Measurements from ENCODE around the gene CRYBB3.

Gene CRYBB3

DNA sequence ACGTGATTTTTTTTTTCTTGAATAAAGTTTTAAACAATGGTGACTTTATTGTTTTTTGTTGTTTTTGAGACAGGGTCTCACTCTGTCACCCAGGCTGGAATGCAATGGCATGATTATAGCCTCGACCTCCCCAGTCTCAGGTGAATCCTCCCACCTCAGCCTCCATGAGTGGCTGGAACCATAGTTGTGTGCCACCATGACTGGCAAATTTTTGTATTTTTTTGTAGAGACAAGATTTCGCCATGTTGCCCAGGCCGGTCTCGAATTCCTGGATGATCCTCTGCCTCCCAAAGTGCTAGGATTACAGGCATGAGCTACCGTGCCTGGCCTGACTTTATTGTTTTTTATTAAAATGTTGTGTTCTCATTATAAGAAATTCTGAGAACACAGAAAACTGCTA, 12.2 kb upstream of the CRYBB3 start:
- in situ Hi-C loops (cut with HindIII; ENCODE audit: low pct_ligation_motif_present, low sequenced_read_pairs) = no loop called here
- Histone ChIP-seq H3K27ac (no peak overlapping the region), H3K4me3 (ENCODE audit: low read depth, low read length) (no peak overlapping the region), H3K36me3 (replicated peaks) (no peaks in the 10 kb centered on the region), H3K27me3 (replicated peaks) (no peaks in the 10 kb centered on the region)
- TF ChIP-seq, protein P1, sequence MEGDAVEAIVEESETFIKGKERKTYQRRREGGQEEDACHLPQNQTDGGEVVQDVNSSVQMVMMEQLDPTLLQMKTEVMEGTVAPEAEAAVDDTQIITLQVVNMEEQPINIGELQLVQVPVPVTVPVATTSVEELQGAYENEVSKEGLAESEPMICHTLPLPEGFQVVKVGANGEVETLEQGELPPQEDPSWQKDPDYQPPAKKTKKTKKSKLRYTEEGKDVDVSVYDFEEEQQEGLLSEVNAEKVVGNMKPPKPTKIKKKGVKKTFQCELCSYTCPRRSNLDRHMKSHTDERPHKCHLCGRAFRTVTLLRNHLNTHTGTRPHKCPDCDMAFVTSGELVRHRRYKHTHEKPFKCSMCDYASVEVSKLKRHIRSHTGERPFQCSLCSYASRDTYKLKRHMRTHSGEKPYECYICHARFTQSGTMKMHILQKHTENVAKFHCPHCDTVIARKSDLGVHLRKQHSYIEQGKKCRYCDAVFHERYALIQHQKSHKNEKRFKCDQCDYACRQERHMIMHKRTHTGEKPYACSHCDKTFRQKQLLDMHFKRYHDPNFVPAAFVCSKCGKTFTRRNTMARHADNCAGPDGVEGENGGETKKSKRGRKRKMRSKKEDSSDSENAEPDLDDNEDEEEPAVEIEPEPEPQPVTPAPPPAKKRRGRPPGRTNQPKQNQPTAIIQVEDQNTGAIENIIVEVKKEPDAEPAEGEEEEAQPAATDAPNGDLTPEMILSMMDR (IDR thresholded peaks at IDR 0.05; ENCODE audit: low read depth, low read length, missing control alignments) = no peak
- DNase-seq = no peak

DNA sequence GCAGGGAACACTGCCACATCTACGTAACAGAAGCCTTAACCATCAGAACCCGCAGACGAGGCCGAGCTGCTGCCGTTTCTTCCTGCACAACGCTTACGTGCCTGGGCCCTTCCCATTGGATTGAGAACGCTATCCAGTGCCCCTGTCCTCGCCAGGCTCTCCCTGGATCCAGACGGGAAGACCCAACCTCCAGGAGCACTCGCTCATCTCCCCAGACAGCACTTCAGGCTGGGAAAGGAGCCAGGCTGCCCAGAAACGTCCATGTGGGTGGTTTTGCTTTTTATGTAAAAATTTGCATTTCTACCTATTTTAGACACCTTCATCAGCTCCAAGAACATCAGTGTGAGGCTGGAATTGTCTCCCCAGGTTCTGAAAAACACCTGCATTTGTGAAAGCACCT, 7.3 kb upstream of the CRYBB3 start:
- DNase-seq = no peak
- TF ChIP-seq, protein P1 (IDR thresholded peaks at IDR 0.05; ENCODE audit: low read depth, low read length, missing control alignments) = no peak
- no peak overlapping the region for H3K27ac ChIP-seq
- H3K27me3 ChIP-seq (replicated peaks) = no peaks in the 10 kb centered on the region
- in situ Hi-C loops (cut with HindIII; ENCODE audit: low pct_ligation_motif_present, low sequenced_read_pairs) = no loop called here
- H3K4me3 ChIP-seq (ENCODE audit: low read depth, low read length) = no peak overlapping the region
- no peaks in the 10 kb centered on the region for H3K36me3 ChIP-seq (replicated peaks)

DNA sequence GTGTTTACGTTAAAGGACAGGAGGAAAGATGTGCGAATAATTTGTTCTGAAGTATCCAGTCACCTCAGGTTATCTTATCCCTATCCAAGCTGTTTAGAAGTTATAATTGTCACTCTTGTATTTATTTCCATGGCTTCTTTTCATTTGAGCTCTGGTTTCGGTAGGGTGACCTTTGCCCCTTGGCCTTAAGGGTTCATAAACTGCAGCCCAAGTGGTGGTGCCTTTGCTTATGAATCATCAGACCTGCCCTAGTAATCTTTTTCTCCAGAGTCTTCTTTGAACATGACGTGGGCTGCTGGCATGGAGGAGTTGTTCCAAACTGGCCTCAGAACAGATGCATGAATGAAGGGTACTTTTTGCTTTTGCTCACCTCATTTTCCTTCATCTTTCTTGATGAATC, 6.5 kb upstream of the CRYBB3 start:
- Histone ChIP-seq H3K27ac (no peak overlapping the region), H3K4me3 (ENCODE audit: low read depth, low read length) (no peak overlapping the region), H3K36me3 (replicated peaks) (no peaks in the 10 kb centered on the region), H3K27me3 (replicated peaks) (no peaks in the 10 kb centered on the region)
- TF ChIP-seq, protein P1 (IDR thresholded peaks at IDR 0.05; ENCODE audit: low read depth, low read length, missing control alignments) = no peak
- no peak for DNase-seq
- in situ Hi-C loops (cut with HindIII; ENCODE audit: low pct_ligation_motif_present, low sequenced_read_pairs) = no loop called here

DNA sequence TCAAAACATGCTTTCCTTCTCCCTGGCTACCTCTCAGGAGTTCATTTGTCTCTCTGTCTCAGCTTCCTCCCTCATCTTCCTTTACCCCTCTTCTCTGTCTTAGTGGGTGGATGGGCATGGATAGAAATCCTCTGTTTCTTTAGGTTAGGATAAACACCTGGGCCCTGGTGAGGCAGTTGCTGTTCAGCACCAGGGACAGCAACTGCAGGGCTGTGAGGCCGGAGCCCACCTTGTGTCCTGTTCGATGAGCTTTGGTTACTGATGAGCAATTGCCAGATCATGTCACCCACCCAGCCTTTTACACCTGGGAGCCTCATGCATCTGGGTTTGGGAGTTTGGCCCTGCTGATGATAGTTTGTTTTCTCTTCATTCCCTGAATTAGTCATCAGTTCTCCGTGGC, 6.1 kb upstream of the CRYBB3 start:
- in situ Hi-C loops (cut with HindIII; ENCODE audit: low pct_ligation_motif_present, low sequenced_read_pairs) = no loop called here
- no peaks in the 10 kb centered on the region for H3K27me3 ChIP-seq (replicated peaks)
- TF ChIP-seq, protein P1 (IDR thresholded peaks at IDR 0.05; ENCODE audit: low read depth, low read length, missing control alignments) = no peak
- no peaks in the 10 kb centered on the region for H3K36me3 ChIP-seq (replicated peaks)
- H3K27ac ChIP-seq = no peak overlapping the region
- DNase-seq = no peak
- no peak overlapping the region for H3K4me3 ChIP-seq (ENCODE audit: low read depth, low read length)

DNA sequence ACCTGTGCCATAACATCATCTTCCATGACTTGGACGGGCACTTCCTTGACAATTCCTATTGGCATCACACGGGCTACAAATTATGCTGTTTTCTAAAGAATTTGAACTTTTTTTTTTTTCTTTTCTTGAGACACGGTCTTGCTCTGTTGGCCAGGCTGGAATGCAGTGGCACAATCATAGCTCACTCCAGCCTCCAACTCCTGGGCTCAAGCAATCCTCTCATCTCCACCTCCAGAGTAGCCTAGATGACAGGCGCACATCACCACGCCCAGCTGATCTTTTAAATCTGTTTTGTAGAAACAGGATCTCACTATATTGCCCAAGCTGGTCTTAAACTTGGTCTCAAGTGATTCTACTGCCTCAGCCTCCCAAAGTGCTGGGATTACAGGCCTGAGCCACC, 3.3 kb upstream of the CRYBB3 start:
- no peaks in the 10 kb centered on the region for H3K36me3 ChIP-seq (replicated peaks)
- H3K27me3 ChIP-seq (replicated peaks) = no peaks in the 10 kb centered on the region
- in situ Hi-C loops (cut with HindIII; ENCODE audit: low pct_ligation_motif_present, low sequenced_read_pairs) = no loop called here
- no peak overlapping the region for H3K4me3 ChIP-seq (ENCODE audit: low read depth, low read length)
- no peak overlapping the region for H3K27ac ChIP-seq
- TF ChIP-seq, protein P1 (IDR thresholded peaks at IDR 0.05; ENCODE audit: low read depth, low read length, missing control alignments) = no peak
- DNase-seq = no peak

DNA sequence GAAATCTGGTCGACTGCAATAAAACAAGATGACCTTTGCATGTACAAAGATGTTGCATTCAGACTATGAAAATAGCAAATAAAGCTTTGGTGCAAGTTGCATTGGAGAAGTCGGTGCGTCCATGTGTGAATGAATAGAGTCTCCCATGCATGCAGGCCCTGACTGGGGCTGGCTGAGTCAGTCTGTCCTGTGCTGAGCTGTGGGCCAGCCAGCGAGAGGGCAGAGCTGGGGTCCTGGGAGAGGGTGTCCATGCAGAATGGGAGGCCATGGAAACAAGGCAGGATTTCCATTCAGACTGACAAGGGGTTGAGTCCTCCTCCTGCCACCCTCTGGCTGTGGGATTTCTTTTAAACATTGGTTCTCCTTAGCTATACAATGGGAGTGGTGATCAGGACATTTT, 2.3 kb upstream of the CRYBB3 start:
- DNase-seq = no peak
- Histone ChIP-seq H3K27me3 (replicated peaks) (no peaks in the 10 kb centered on the region), H3K4me3 (ENCODE audit: low read depth, low read length) (no peak overlapping the region), H3K36me3 (replicated peaks) (no peaks in the 10 kb centered on the region), H3K27ac (no peak overlapping the region)
- in situ Hi-C loops (cut with HindIII; ENCODE audit: low pct_ligation_motif_present, low sequenced_read_pairs) = no loop called here
- TF ChIP-seq, protein P1 (IDR thresholded peaks at IDR 0.05; ENCODE audit: low read depth, low read length, missing control alignments) = no peak

All from brain microvascular endothelial cell (primary cell).